Measurements from ENCODE around the gene PTGIR.

- TF ChIP-seq CTCF (optimal IDR thresholded peaks at IDR 0.05 in 1 of 3, IDR thresholded peaks at IDR 0.05 in 1 of 3, conservative IDR thresholded peaks at IDR 0.05 in 1 of 3; ENCODE audit: extremely low read depth in 1 of 3, insufficient read depth in 2 of 3, low read length in 3 of 3) (no peak), EZH2 (IDR thresholded peaks at IDR 0.05; ENCODE audit: low read length) (no peak)
Observed at GRCh38 chr19:46591254-46591653, 33.6 kb downstream of the PTGIR start.

All from keratinocyte (primary cell).